Esophagus muscularis mucosa (tissue), 4 donors: ENCODE data around the gene CTIF.

Source experiments
- CTCF ChIP-seq, 3 experiments: fragments of 200-600 bp in 2 of 3; fragments of 450-650 bp in 1 of 3; sonication (generic) in 2 of 3; IDR thresholded peaks; one replicate each; pipeline ENCODE4 v1.5.1; 2017 to 2019; ENCODE audit warnings: antibody characterized with exemption in 3 of 3, mild to moderate bottlenecking in 2 of 3, moderate library complexity in 1 of 3
- EP300 ChIP-seq: sonication (generic); formaldehyde crosslinking; IDR thresholded peaks from one replicate; pipeline ENCODE4 v1.6.1; 2017; ENCODE audit warnings: antibody characterized with exemption
- POLR2A ChIP-seq: fragments of 450-650 bp; IDR thresholded peaks from one replicate; pipeline ENCODE4 v1.6.1; 2017; ENCODE audit warnings: antibody characterized with exemption, moderate library complexity, mild to moderate bottlenecking, low read depth
- POLR2AphosphoS5 ChIP-seq, 2 donors: sonication (generic); formaldehyde crosslinking; IDR thresholded peaks; one replicate each; pipeline ENCODE4 v1.6.1; 2017; ENCODE audit warnings: antibody characterized with exemption in 2 of 2

GRCh38 chr18:48703028-48703386 lies 164.2 kb downstream of the CTIF start:
- TF ChIP-seq POLR2A (no peak), CTCF (IDR thresholded peaks at IDR 0.05) (no peak), POLR2AphosphoS5 (IDR thresholded peaks at IDR 0.05) (no peak), EP300 (no peak)
